Testis (tissue), 2 donors: ENCODE results near the gene EFCAB8.

Experiments
- CTCF ChIP-seq, 3 experiments: fragments of 450-650 bp in 2 of 3; fragments of 200-600 bp in 1 of 3; sonication (generic) in 1 of 3; IDR thresholded peaks; one replicate each; pipeline ENCODE4 v1.5.1; 2016 to 2019; ENCODE audit warnings: antibody characterized with exemption in 3 of 3, mild to moderate bottlenecking in 2 of 3, moderate library complexity in 1 of 3
- POLR2A ChIP-seq: fragments of 450-650 bp; IDR thresholded peaks from one replicate; pipeline ENCODE4 v1.6.1; 2017; ENCODE audit warnings: antibody characterized with exemption, mild to moderate bottlenecking, moderate library complexity

GRCh38 chr20:32907886-32908285, 49.2 kb downstream of the EFCAB8 start:
- TF ChIP-seq POLR2A (no peak), CTCF (IDR thresholded peaks at IDR 0.05) (no peak)
